Activated T-cell treated with anti-CD3 and anti-CD28 coated beads, Interleukin-2, amount 50 U/mL, for 48 hours (primary cell): ENCODE results near the gene CACNA2D2.
A peak's percentile ranks its signal among the peaks of the same experiment; 100 is the strongest.

ENCODE experiments used
- DNase-seq, 2 experiments: peaks; one replicate each; pipeline ENCODE4 v3.0.0-alpha.2; 2020

Gene CACNA2D2

GRCh38 chr3:50322386-50323091 is 180.9 kb downstream of the CACNA2D2 start, which contains the start of gene HYAL2:
TSS of gene HYAL2 (minus strand) at chr3:50322745. CDS start at chr3:50320489, 2,256 bp downstream.
- no peak for DNase-seq

GRCh38 chr3:50322115-50322385 is 181.4 kb downstream of the CACNA2D2 start:
- no peak for DNase-seq

- DNase-seq: peak; percentile 92
Measured at GRCh38 chr3:50321336-50322114, 181.9 kb downstream of the CACNA2D2 start.

GRCh38 chr3:50320853-50321335 is 182.5 kb downstream of the CACNA2D2 start:
- no peak for DNase-seq

GRCh38 chr3:50319894-50320625 is 183.4 kb downstream of the CACNA2D2 start:
- DNase-seq: no peak

- DNase-seq: no peak
Measured at GRCh38 chr3:50319181-50319893, 184.1 kb downstream of the CACNA2D2 start.

- no peak for DNase-seq
Measured at GRCh38 chr3:50318615-50319014, 184.8 kb downstream of the CACNA2D2 start.

GRCh38 chr3:50318163-50318562 is 185.3 kb downstream of the CACNA2D2 start:
- no peak for DNase-seq

- DNase-seq: no peak
Measured at GRCh38 chr3:50317300-50317699, 186.1 kb downstream of the CACNA2D2 start.

GRCh38 chr3:50316657-50317242 is 186.7 kb downstream of the CACNA2D2 start:
- peak; percentile 62 to 68 for DNase-seq

- no peak for DNase-seq
Measured at GRCh38 chr3:50314816-50315215, 188.6 kb downstream of the CACNA2D2 start.

- no peak for DNase-seq
Measured at GRCh38 chr3:50314342-50314741, 189.1 kb downstream of the CACNA2D2 start.
